ENCODE measurements around the gene F3.

Gene F3

GRCh38 chr1:94559921-94560320 lies 18.4 kb upstream of the F3 start:
- DNase-seq (ENCODE audit: low spot score): no peak
- no peak for TF ChIP-seq CTCF (IDR thresholded peaks at IDR 0.05; ENCODE audit: extremely low read depth, missing control alignments)

GRCh38 chr1:94555091-94555490 lies 13.5 kb upstream of the F3 start:
- DNase-seq (ENCODE audit: low spot score): no peak
- TF ChIP-seq CTCF (IDR thresholded peaks at IDR 0.05; ENCODE audit: extremely low read depth, missing control alignments): no peak

GRCh38 chr1:94554580-94554979 lies 13.0 kb upstream of the F3 start:
- DNase-seq (ENCODE audit: low spot score): no peak
- TF ChIP-seq CTCF (IDR thresholded peaks at IDR 0.05; ENCODE audit: extremely low read depth, missing control alignments): no peak

GRCh38 chr1:94553931-94554330 lies 12.4 kb upstream of the F3 start:
- TF ChIP-seq CTCF (IDR thresholded peaks at IDR 0.05; ENCODE audit: extremely low read depth, missing control alignments): no peak
- DNase-seq (ENCODE audit: low spot score): no peak

GRCh38 chr1:94553323-94553730 lies 11.8 kb upstream of the F3 start:
- no peak for TF ChIP-seq CTCF (IDR thresholded peaks at IDR 0.05; ENCODE audit: extremely low read depth, missing control alignments)

GRCh38 chr1:94552071-94552586 lies 10.6 kb upstream of the F3 start:
- DNase-seq (ENCODE audit: low spot score): no peak

More at GRCh38 chr1:94553323-94553730, 11.8 kb upstream of the F3 start:
- DNase-seq (ENCODE audit: low spot score): no peak

GRCh38 chr1:94551449-94551848 lies 9.9 kb upstream of the F3 start:
- TF ChIP-seq CTCF (IDR thresholded peaks at IDR 0.05; ENCODE audit: extremely low read depth, missing control alignments): no peak
- DNase-seq (ENCODE audit: low spot score): no peak

More at GRCh38 chr1:94552071-94552586, 10.6 kb upstream of the F3 start:
- TF ChIP-seq CTCF (IDR thresholded peaks at IDR 0.05; ENCODE audit: extremely low read depth, missing control alignments): no peak
